ENCODE results near the gene SNAI3.

Gene SNAI3

DNA sequence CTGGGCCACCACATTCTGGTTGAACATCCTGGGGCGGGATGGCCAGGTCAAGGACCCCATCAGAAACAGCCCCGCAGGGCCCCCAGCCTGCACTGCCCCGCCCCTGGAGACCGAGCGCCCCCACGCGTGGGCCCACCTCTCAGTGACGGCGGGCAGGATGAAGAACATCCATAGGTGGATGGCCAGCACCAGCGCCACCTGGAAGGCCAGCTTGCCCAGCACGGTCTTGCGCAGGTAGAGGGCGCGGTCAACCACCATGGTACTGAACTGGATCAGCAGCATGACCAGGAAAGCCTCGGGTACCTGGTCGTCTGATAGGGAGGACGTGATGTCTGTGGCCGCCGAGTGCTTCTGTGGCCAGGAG lies 33.6 kb upstream of the SNAI3 start:
- H3K36me3 ChIP-seq (ENCODE audit: control insufficient read depth, low read length): peaks cover 89% of the 10 kb centered on the region
- H4K20me1 ChIP-seq (ENCODE audit: control insufficient read depth, insufficient read depth, low read depth, low read length): no peaks in the 10 kb centered on the region
- no peak overlapping the region for H3K27ac ChIP-seq (ENCODE audit: low read depth, low read length)
- no peaks in the 10 kb centered on the region for H3K79me2 ChIP-seq (ENCODE audit: control insufficient read depth, low read length)
- no peaks in the 10 kb centered on the region for H3K9me2 ChIP-seq (replicated peaks; ENCODE audit: control insufficient read depth, low read length)
- no peaks in the 10 kb centered on the region for H3K4me1 ChIP-seq (ENCODE audit: control insufficient read depth, low read length)
- no peaks in the 10 kb centered on the region for H3K27me3 ChIP-seq (ENCODE audit: control insufficient read depth, low read length)
- no peaks in the 10 kb centered on the region for H3K9me3 ChIP-seq (ENCODE audit: control insufficient read depth, insufficient read depth, low read length)
- no peaks in the 10 kb centered on the region; the same call in none of the 2 replicates for H3F3A ChIP-seq (ENCODE audit: control insufficient read depth, insufficient read depth)
- no peak overlapping the region for H3K4me2 ChIP-seq (ENCODE audit: low read length)
- no peak for TF ChIP-seq EZH2phosphoT487 (IDR thresholded peaks at IDR 0.05; ENCODE audit: borderline replicate concordance, low read length)
- TF ChIP-seq, protein P1, sequence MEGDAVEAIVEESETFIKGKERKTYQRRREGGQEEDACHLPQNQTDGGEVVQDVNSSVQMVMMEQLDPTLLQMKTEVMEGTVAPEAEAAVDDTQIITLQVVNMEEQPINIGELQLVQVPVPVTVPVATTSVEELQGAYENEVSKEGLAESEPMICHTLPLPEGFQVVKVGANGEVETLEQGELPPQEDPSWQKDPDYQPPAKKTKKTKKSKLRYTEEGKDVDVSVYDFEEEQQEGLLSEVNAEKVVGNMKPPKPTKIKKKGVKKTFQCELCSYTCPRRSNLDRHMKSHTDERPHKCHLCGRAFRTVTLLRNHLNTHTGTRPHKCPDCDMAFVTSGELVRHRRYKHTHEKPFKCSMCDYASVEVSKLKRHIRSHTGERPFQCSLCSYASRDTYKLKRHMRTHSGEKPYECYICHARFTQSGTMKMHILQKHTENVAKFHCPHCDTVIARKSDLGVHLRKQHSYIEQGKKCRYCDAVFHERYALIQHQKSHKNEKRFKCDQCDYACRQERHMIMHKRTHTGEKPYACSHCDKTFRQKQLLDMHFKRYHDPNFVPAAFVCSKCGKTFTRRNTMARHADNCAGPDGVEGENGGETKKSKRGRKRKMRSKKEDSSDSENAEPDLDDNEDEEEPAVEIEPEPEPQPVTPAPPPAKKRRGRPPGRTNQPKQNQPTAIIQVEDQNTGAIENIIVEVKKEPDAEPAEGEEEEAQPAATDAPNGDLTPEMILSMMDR (IDR thresholded peaks at IDR 0.05; ENCODE audit: low read depth, low read length, poor library complexity, severe bottlenecking): no peak
- H3K4me3 ChIP-seq (ENCODE audit: low read length): no peak overlapping the region

DNA sequence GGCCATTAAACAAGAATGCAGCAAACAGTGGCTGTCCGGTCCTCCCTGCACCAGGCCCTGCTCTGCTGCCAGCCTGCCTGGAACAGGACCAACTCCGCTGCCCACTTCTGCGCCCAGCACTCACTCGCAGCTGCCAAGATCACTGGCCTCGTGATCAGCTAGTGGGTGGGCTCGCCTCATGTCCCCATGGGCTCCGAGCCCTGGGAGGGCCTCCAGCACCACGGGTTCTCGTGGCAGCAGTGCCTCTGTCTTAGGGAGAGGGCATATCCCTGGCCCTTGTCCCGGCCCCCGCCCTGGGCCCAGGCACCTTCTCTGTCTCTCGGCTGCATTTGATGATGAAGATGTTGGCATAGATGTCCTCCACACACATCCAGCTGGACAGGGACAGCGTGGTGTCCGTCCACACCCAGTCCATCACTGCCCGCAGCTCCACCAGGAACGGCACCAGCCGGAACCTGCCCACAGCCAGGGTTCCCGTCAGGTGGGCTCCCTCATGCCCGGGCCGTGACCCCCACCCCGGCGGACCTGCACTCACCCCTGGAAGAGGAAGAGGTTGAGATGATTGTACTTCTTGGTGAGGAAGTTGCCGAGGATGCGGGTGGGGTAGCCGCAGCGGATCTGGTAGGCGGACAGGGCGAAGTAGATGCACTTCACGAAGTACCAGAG lies 33.1 kb upstream of the SNAI3 start:
- H3K27me3 ChIP-seq (ENCODE audit: control insufficient read depth, low read length): no peaks in the 10 kb centered on the region

DNA sequence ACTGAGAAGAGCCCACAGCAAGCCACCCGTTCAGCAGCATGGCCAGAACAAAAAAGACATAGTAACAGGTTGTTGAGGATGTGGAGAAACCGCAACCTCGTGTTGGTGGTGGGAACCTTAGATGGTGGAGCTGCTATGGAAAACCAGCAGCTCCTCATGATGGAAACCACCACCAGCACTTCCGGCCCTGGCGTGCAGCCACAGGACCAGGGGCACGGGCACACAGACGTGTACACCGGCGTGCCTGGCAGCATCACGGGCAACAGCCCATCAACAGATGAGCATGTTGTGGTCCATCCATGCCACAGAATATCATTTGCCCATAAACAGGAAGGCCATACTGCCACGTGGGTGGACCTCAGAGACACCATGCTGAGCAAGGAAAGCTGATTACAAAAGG lies 31.9 kb upstream of the SNAI3 start:
- Histone ChIP-seq H3F3A (ENCODE audit: control insufficient read depth, insufficient read depth) (no peaks in the 10 kb centered on the region; the same call in none of the 2 replicates), H3K79me2 (ENCODE audit: control insufficient read depth, low read length) (no peaks in the 10 kb centered on the region), H3K36me3 (ENCODE audit: control insufficient read depth, low read length) (peaks cover 93% of the 10 kb centered on the region), H3K4me2 (ENCODE audit: low read length) (no peak overlapping the region), H3K4me3 (ENCODE audit: low read length) (no peak overlapping the region), H3K9me3 (ENCODE audit: control insufficient read depth, insufficient read depth, low read length) (no peaks in the 10 kb centered on the region), H3K27ac (ENCODE audit: low read depth, low read length) (no peak overlapping the region), H3K4me1 (ENCODE audit: control insufficient read depth, low read length) (no peaks in the 10 kb centered on the region), H3K9me2 (replicated peaks; ENCODE audit: control insufficient read depth, low read length) (no peaks in the 10 kb centered on the region), H4K20me1 (ENCODE audit: control insufficient read depth, insufficient read depth, low read depth, low read length) (no peaks in the 10 kb centered on the region), H3K27me3 (ENCODE audit: control insufficient read depth, low read length) (no peaks in the 10 kb centered on the region)
- TF ChIP-seq, protein P1 (IDR thresholded peaks at IDR 0.05; ENCODE audit: low read depth, low read length, poor library complexity, severe bottlenecking): no peak
- TF ChIP-seq EZH2phosphoT487 (IDR thresholded peaks at IDR 0.05; ENCODE audit: borderline replicate concordance, low read length): no peak

More for the DNA sequence above, 33.1 kb upstream of the SNAI3 start:
- Histone ChIP-seq H4K20me1 (ENCODE audit: control insufficient read depth, insufficient read depth, low read depth, low read length) (no peaks in the 10 kb centered on the region), H3K36me3 (ENCODE audit: control insufficient read depth, low read length) (peaks cover 89% of the 10 kb centered on the region), H3K4me3 (ENCODE audit: low read length) (no peak overlapping the region), H3K4me1 (ENCODE audit: control insufficient read depth, low read length) (no peaks in the 10 kb centered on the region), H3F3A (ENCODE audit: control insufficient read depth, insufficient read depth) (no peaks in the 10 kb centered on the region; the same call in none of the 2 replicates), H3K9me3 (ENCODE audit: control insufficient read depth, insufficient read depth, low read length) (no peaks in the 10 kb centered on the region), H3K9me2 (replicated peaks; ENCODE audit: control insufficient read depth, low read length) (no peaks in the 10 kb centered on the region), H3K4me2 (ENCODE audit: low read length) (no peak overlapping the region), H3K79me2 (ENCODE audit: control insufficient read depth, low read length) (no peaks in the 10 kb centered on the region), H3K27ac (ENCODE audit: low read depth, low read length) (no peak overlapping the region)
- TF ChIP-seq EZH2phosphoT487 (IDR thresholded peaks at IDR 0.05; ENCODE audit: borderline replicate concordance, low read length): no peak
- TF ChIP-seq, protein P1 (IDR thresholded peaks at IDR 0.05; ENCODE audit: low read depth, low read length, poor library complexity, severe bottlenecking): no peak

Data from DOHH2 (cell line).